ENCODE measurements around the gene HOXA6.

The HOXA6 gene

GRCh38 chr7:27122077-27122910 is 25.3 kb downstream of the HOXA6 start:
- DNase-seq (ENCODE audit: low read depth in 3 of 3) = no peak

- no peak for DNase-seq (ENCODE audit: low read depth in 3 of 3)
These were observed 25.9 kb downstream of the HOXA6 start for GRCh38 chr7:27121684-27122076.

- DNase-seq (ENCODE audit: low read depth in 3 of 3) = no peak
These were observed 28.1 kb downstream of the HOXA6 start for GRCh38 chr7:27119412-27119911.

- no peak for DNase-seq (ENCODE audit: low read depth in 3 of 3)
These were observed 29.0 kb downstream of the HOXA6 start for GRCh38 chr7:27118580-27118979.

GRCh38 chr7:27117887-27118491 is 29.6 kb downstream of the HOXA6 start:
- DNase-seq (ENCODE audit: low read depth in 3 of 3) = no peak

GRCh38 chr7:27116962-27117886 is 30.4 kb downstream of the HOXA6 start:
- no peak for DNase-seq (ENCODE audit: low read depth in 3 of 3)

- no peak for DNase-seq (ENCODE audit: low read depth in 3 of 3)
These were observed 31.3 kb downstream of the HOXA6 start for GRCh38 chr7:27116031-27116961.

- no peak for DNase-seq (ENCODE audit: low read depth in 3 of 3)
These were observed 32.1 kb downstream of the HOXA6 start for GRCh38 chr7:27115221-27116026.

GRCh38 chr7:27114881-27115220 is 32.7 kb downstream of the HOXA6 start:
- no peak for DNase-seq (ENCODE audit: low read depth in 3 of 3)

GRCh38 chr7:27113991-27114769 is 33.4 kb downstream of the HOXA6 start:
- no peak for DNase-seq (ENCODE audit: low read depth in 3 of 3)

- no peak for DNase-seq (ENCODE audit: low read depth in 3 of 3)
These were observed 34.3 kb downstream of the HOXA6 start for GRCh38 chr7:27112955-27113949.

- DNase-seq (ENCODE audit: low read depth in 3 of 3) = no peak
These were observed 35.2 kb downstream of the HOXA6 start for GRCh38 chr7:27112361-27112760.

- DNase-seq (ENCODE audit: low read depth in 3 of 3) = no peak
These were observed 35.8 kb downstream of the HOXA6 start for GRCh38 chr7:27111751-27112277.

GRCh38 chr7:27111042-27111750 is 36.4 kb downstream of the HOXA6 start:
- DNase-seq (ENCODE audit: low read depth in 3 of 3) = no peak

GRCh38 chr7:27110186-27111031 is 37.2 kb downstream of the HOXA6 start:
- DNase-seq (ENCODE audit: low read depth in 3 of 3) = no peak

- no peak for DNase-seq (ENCODE audit: low read depth in 3 of 3)
These were observed 37.9 kb downstream of the HOXA6 start for GRCh38 chr7:27109466-27110185.

Measured in stimulated activated CD4-positive, alpha-beta T cell treated with anti-CD3 and anti-CD28 coated beads, TNF-alpha, amount 100 ng/mL, for 4 hours (primary cell).